SK-N-SH (cell line): ENCODE data around the gene ATXN7L2. TPM values are rescaled to one million over a fixed set of nuclear protein-coding genes. Genes with fewer than 3 reads are reported as not detected.
A peak's percentile ranks its signal among the peaks of the same experiment; 100 is the strongest.

ENCODE experiments used
- CTCF ChIA-PET: fragments of 300-600, 350-600 bp; formaldehyde crosslinking; extraction: SDS; loops from one replicate; lab custom pipeline; 2021; lab: Yijun Ruan, JAX
- POLR2A ChIA-PET: fragments of 350-600 bp; sonication (Branson Sonifier 250); formaldehyde crosslinking; extraction: SDS; loops from one replicate; lab custom pipeline; 2020; ENCODE audit warnings: antibody characterized with exemption, inconsistent platforms; lab: Yijun Ruan, JAX
- DNase-seq: peaks from one replicate; pipeline ENCODE4 v3.0.0; 2012
- H2AFZ ChIP-seq: fragments of 200-600 bp; sonication (generic); 2 replicates; pipeline ENCODE4 v1.8.1; 2016; ENCODE audit warnings: antibody characterized with exemption, mild to moderate bottlenecking, low read depth
- H3F3A ChIP-seq: fragments of 200-600 bp; sonication (generic); replicated peaks from 2 replicates; pipeline ENCODE3; 2016; ENCODE audit warnings: antibody characterized with exemption, mild to moderate bottlenecking; ENCODE audit not compliant: insufficient read depth
- H3K27ac ChIP-seq, 2 experiments: fragments of 200-500 bp in 1 of 2; fragments of 200-600 bp in 1 of 2; sonication (Bioruptor generic) in 1 of 2; sonication (generic), shearing (Covaris generic) in 1 of 2; 2 replicates each; pipeline versions ENCODE4 v1.5.1 to v1.6.1; 2014 to 2016; ENCODE audit warnings: low read depth in 2 of 2, inconsistent platforms in 1 of 2, low read length in 1 of 2, mild to moderate bottlenecking in 1 of 2, mixed read lengths in 1 of 2
- H3K27me3 ChIP-seq: fragments of 200-600 bp; sonication (generic), shearing (Covaris generic); 2 replicates; pipeline ENCODE4 v1.6.1; 2016; ENCODE audit warnings: mixed run types; ENCODE audit not compliant: insufficient read depth
- H3K36me3 ChIP-seq, 2 experiments: fragments of 200-500 bp in 1 of 2; fragments of 200-600 bp in 1 of 2; sonication (Bioruptor generic) in 1 of 2; sonication (generic) in 1 of 2; replicated peaks in 1 of 2; 2 replicates each; pipeline versions ENCODE3 to v1.5.1; 2014 to 2016; ENCODE audit warnings: low read length in 1 of 2, mild to moderate bottlenecking in 1 of 2; ENCODE audit not compliant: insufficient read depth in 2 of 2, control insufficient read depth in 1 of 2
- H3K4me1 ChIP-seq, 2 experiments: fragments of 200-500 bp in 1 of 2; fragments of 200-600 bp in 1 of 2; sonication (Bioruptor generic) in 1 of 2; sonication (generic), shearing (Covaris generic) in 1 of 2; 2 replicates each; pipeline versions ENCODE4 v1.5.1 to v1.6.1; 2014 to 2016; ENCODE audit warnings: low read depth in 1 of 2, low read length in 1 of 2, mixed run types in 1 of 2; ENCODE audit not compliant: insufficient read depth in 2 of 2, control insufficient read depth in 1 of 2
- H3K4me2 ChIP-seq: fragments of 200-600 bp; sonication (generic), shearing (Covaris generic); 2 replicates; pipeline ENCODE4 v1.6.1; 2017; ENCODE audit warnings: mixed run types
- H3K4me3 ChIP-seq, 2 experiments: fragments of 200-500 bp in 1 of 2; fragments of 200-600 bp in 1 of 2; sonication (Bioruptor generic) in 1 of 2; sonication (generic), shearing (Covaris generic) in 1 of 2; 2 replicates each; pipeline versions ENCODE4 v1.5.1 to v1.8.1; 2014 to 2016; ENCODE audit warnings: low read depth in 2 of 2, inconsistent platforms in 1 of 2, low read length in 1 of 2, mild to moderate bottlenecking in 1 of 2, mixed read lengths in 1 of 2, moderate library complexity in 1 of 2
- H3K79me2 ChIP-seq: fragments of 200-600 bp; sonication (generic); 2 replicates; pipeline ENCODE4 v1.8.1; 2017; ENCODE audit warnings: mild to moderate bottlenecking; ENCODE audit not compliant: insufficient read depth
- H3K9ac ChIP-seq: fragments of 200-600 bp; sonication (generic); 2 replicates; pipeline ENCODE4 v1.6.1; 2017; ENCODE audit warnings: mixed run types
- H3K9me2 ChIP-seq: fragments of 200-600 bp; sonication (generic); 2 replicates; pipeline ENCODE4 v1.6.1; 2017; ENCODE audit warnings: mixed run types
- H3K9me3 ChIP-seq: fragments of 200-600 bp; sonication (generic); 2 replicates; pipeline ENCODE4 v1.6.1; 2017; ENCODE audit warnings: mixed run types, mild to moderate bottlenecking, moderate library complexity
- H4K20me1 ChIP-seq: fragments of 200-600 bp; sonication (generic); 2 replicates; pipeline ENCODE4 v1.6.1; 2017; ENCODE audit warnings: mild to moderate bottlenecking, mixed run types; ENCODE audit not compliant: insufficient read depth
- CHD2 ChIP-seq: fragments of 150-350 bp; IDR thresholded peaks from 2 replicates; pipeline ENCODE4 v1.6.1; 2018; ENCODE audit warnings: low read length; ENCODE audit not compliant: partially characterized antibody
- CTCF ChIP-seq: fragments of 200-600 bp; sonication (generic); IDR thresholded peaks from 2 replicates; pipeline ENCODE4 v1.6.1; 2017; ENCODE audit warnings: antibody characterized with exemption, mild to moderate bottlenecking, moderate library complexity
- ELF1 ChIP-seq: IDR thresholded peaks from 2 replicates; pipeline ENCODE4 v1.4.0; 2012
- EP300 ChIP-seq, 2 experiments: IDR thresholded peaks; 2 replicates each; pipeline versions ENCODE4 v1.4.0 to v1.6.1; 2012; ENCODE audit warnings: borderline replicate concordance in 1 of 2, low read depth in 1 of 2, low read length in 1 of 2
- EZH2phosphoT487 ChIP-seq: fragments of 200-600 bp; sonication (generic); IDR thresholded peaks from 2 replicates; pipeline ENCODE4 v1.6.1; 2017; ENCODE audit warnings: low read depth, mixed run types, mild to moderate bottlenecking, antibody characterized with exemption, moderate library complexity, borderline replicate concordance
- FOXJ3 ChIP-seq: sonication (generic); formaldehyde crosslinking; IDR thresholded peaks from 2 replicates; pipeline ENCODE4 v1.5.1; 2020; ENCODE audit warnings: mild to moderate bottlenecking, missing genetic modification reagents
- GABPA ChIP-seq: IDR thresholded peaks from 2 replicates; pipeline ENCODE4 v1.4.0; 2012; ENCODE audit warnings: low read depth, mild to moderate bottlenecking
- GATA2 ChIP-seq: sonication (generic); formaldehyde crosslinking; IDR thresholded peaks from 2 replicates; pipeline ENCODE4 v1.5.0; 2020; ENCODE audit warnings: mild to moderate bottlenecking, missing genetic modification reagents
- IRF3 ChIP-seq: fragments of 150-350 bp; IDR thresholded peaks from 2 replicates; pipeline ENCODE4 v1.6.1; 2016; ENCODE audit warnings: mild to moderate bottlenecking, low read depth, low read length
- MAX ChIP-seq: IDR thresholded peaks from 2 replicates; pipeline ENCODE4 v1.4.0; 2012; ENCODE audit warnings: low read depth
- NFIC ChIP-seq: IDR thresholded peaks from 2 replicates; pipeline ENCODE4 v1.4.0; 2012; ENCODE audit warnings: borderline replicate concordance
- RAD21 ChIP-seq: IDR thresholded peaks from 2 replicates; pipeline ENCODE4 v1.6.1; 2012; ENCODE audit warnings: mild to moderate bottlenecking, low read length
- RFX5 ChIP-seq: IDR thresholded peaks from 2 replicates; pipeline ENCODE4 v1.6.1; 2012; ENCODE audit warnings: mild to moderate bottlenecking, improper control_type of control experiment, low read length
- SIN3A ChIP-seq: IDR thresholded peaks from 2 replicates; pipeline ENCODE4 v1.6.1; 2012; ENCODE audit warnings: low read depth, mild to moderate bottlenecking, low read length, moderate library complexity, borderline replicate concordance
- TCF12 ChIP-seq: IDR thresholded peaks from 2 replicates; pipeline ENCODE4 v1.4.0; 2012
- TEAD4 ChIP-seq: IDR thresholded peaks from 2 replicates; pipeline ENCODE4 v1.4.0; 2012; ENCODE audit warnings: mild to moderate bottlenecking, borderline replicate concordance; ENCODE audit not compliant: insufficient read depth
- WGBS: methylation state at CpG from one replicate; pipeline ENCODE4 v1.1.6; 2017; ENCODE audit warnings: low lambda C conversion rate; 5-methylcytosine and 5-hydroxymethylcytosine counted together
- polyA plus RNA-seq, 3 experiments: library from polyadenylated mRNA; depleted of rRNA; stranded (reverse); fragments of >200 nt; gene quantifications; 2 replicates each; pipeline ENCODE4 v1.2.3, GENCODE V29; 2012
- TF ChIP-seq, protein P1 (sequence below): IDR thresholded peaks from 2 replicates; pipeline ENCODE4 v1.6.1; 2012; ENCODE audit warnings: mild to moderate bottlenecking, low read depth, low read length, moderate library complexity
- TF ChIP-seq, protein P2 (sequence below): IDR thresholded peaks from 2 replicates; pipeline ENCODE4; 2012

The ATXN7L2 gene
- polyA plus RNA-seq, 1 of the 3 experiments (the other 2 are of a cell fraction) = 4.0 TPM

GRCh38 chr1:109500941-109501381, 17.3 kb downstream of the ATXN7L2 start:
- Histone ChIP-seq H3K4me2 (no peak overlapping the region), H3K27me3 (no peaks in the 10 kb centered on the region), H3K9me2 (no peaks in the 10 kb centered on the region), H3F3A (no peaks in the 10 kb centered on the region), H3K27ac (peak overlapping the region in 1 of 2 experiments; percentile 2; a peak in 1 of 4 replicates), H2AFZ (no peak overlapping the region), H4K20me1 (no peaks in the 10 kb centered on the region), H3K9ac (no peak overlapping the region), H3K4me3 (no peak overlapping the region), H3K4me1 (peaks cover 0 to 13% of the 10 kb centered on the region in 2 experiments; a peak in 1 of 4 replicates), H3K9me3 (no peaks in the 10 kb centered on the region), H3K36me3 (peaks cover 5 to 17% of the 10 kb centered on the region in 2 experiments), H3K79me2 (peaks cover 3% of the 10 kb centered on the region; the same call in 1 of the 2 replicates)
- TF ChIP-seq, protein P1, sequence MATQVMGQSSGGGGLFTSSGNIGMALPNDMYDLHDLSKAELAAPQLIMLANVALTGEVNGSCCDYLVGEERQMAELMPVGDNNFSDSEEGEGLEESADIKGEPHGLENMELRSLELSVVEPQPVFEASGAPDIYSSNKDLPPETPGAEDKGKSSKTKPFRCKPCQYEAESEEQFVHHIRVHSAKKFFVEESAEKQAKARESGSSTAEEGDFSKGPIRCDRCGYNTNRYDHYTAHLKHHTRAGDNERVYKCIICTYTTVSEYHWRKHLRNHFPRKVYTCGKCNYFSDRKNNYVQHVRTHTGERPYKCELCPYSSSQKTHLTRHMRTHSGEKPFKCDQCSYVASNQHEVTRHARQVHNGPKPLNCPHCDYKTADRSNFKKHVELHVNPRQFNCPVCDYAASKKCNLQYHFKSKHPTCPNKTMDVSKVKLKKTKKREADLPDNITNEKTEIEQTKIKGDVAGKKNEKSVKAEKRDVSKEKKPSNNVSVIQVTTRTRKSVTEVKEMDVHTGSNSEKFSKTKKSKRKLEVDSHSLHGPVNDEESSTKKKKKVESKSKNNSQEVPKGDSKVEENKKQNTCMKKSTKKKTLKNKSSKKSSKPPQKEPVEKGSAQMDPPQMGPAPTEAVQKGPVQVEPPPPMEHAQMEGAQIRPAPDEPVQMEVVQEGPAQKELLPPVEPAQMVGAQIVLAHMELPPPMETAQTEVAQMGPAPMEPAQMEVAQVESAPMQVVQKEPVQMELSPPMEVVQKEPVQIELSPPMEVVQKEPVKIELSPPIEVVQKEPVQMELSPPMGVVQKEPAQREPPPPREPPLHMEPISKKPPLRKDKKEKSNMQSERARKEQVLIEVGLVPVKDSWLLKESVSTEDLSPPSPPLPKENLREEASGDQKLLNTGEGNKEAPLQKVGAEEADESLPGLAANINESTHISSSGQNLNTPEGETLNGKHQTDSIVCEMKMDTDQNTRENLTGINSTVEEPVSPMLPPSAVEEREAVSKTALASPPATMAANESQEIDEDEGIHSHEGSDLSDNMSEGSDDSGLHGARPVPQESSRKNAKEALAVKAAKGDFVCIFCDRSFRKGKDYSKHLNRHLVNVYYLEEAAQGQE = no peak
- TF ChIP-seq GATA2 (CRISPR knock-in tag) (no peak), CTCF (no peak), ELF1 (no peak), IRF3 (no peak), MAX (no peak), CHD2 (no peak), EP300 (IDR thresholded peaks at IDR 0.05; ENCODE audit: borderline replicate concordance in 1 of 2, low read depth in 1 of 2, low read length in 1 of 2) (no peak), SIN3A (no peak), TCF12 (no peak), FOXJ3 (CRISPR knock-in tag) (no peak), RAD21 (no peak), RFX5 (no peak), NFIC (no peak), EZH2phosphoT487 (no peak), TEAD4 (no peak), GABPA (no peak)
- TF ChIP-seq, protein P2, sequence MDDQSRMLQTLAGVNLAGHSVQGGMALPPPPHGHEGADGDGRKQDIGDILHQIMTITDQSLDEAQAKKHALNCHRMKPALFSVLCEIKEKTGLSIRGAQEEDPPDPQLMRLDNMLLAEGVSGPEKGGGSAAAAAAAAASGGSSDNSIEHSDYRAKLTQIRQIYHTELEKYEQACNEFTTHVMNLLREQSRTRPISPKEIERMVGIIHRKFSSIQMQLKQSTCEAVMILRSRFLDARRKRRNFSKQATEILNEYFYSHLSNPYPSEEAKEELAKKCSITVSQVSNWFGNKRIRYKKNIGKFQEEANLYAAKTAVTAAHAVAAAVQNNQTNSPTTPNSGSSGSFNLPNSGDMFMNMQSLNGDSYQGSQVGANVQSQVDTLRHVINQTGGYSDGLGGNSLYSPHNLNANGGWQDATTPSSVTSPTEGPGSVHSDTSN = no peak
- DNase-seq = no peak
- ChIA-PET CTCF (interaction anchor here (0.7 to 40.2 kb wide), 6 partner anchors 7 to 276 kb away, joined by 3 to 1710 read pairs (median 50); partner anchors contain the start of genes AMIGO1, ATXN7L2, CYB561D1 and GPR61), POLR2A (interaction anchor here (3.3 kb wide), 1 partner anchor 29 kb away, joined by 13 read pairs; no protein-coding TSS in a partner anchor)
- WGBS = 73% methylated on average over 5 of the region's 5 CpGs
